MM.1S (cell line): Measurements from ENCODE around the gene OVOL1.

Experiments
- CTCF ChIP-seq: fragments of 300-600 bp; sonication (generic); IDR thresholded peaks from 2 replicates; pipeline ENCODE4 v1.5.1; 2016; ENCODE audit warnings: antibody characterized with exemption, low read length, mixed read lengths
- EZH2 ChIP-seq: fragments of 300-600 bp; sonication (generic); optimal IDR thresholded peaks from 2 replicates; pipeline ENCODE3; 2017; ENCODE audit warnings: low read depth, mild to moderate bottlenecking, antibody characterized with exemption, low read length, mixed read lengths
- EZH2phosphoT487 ChIP-seq: fragments of 300-600 bp; sonication (generic); IDR thresholded peaks from 2 replicates; pipeline ENCODE4 v1.6.1; 2018; ENCODE audit warnings: antibody characterized with exemption, low read length

- TF ChIP-seq CTCF (no peak), EZH2 (no peak), EZH2phosphoT487 (no peak)
These were observed 2.0 kb downstream of the OVOL1 start for GRCh38 chr11:65788821-65789220.
